ENCODE data around the gene HOXC10.

The HOXC10 gene

GRCh38 chr12:53965281-53966084, 19.5 kb upstream of the HOXC10 start:
- DNase-seq, result no peak

GRCh38 chr12:53966085-53966384, 18.9 kb upstream of the HOXC10 start:
- DNase-seq, result no peak

DNA sequence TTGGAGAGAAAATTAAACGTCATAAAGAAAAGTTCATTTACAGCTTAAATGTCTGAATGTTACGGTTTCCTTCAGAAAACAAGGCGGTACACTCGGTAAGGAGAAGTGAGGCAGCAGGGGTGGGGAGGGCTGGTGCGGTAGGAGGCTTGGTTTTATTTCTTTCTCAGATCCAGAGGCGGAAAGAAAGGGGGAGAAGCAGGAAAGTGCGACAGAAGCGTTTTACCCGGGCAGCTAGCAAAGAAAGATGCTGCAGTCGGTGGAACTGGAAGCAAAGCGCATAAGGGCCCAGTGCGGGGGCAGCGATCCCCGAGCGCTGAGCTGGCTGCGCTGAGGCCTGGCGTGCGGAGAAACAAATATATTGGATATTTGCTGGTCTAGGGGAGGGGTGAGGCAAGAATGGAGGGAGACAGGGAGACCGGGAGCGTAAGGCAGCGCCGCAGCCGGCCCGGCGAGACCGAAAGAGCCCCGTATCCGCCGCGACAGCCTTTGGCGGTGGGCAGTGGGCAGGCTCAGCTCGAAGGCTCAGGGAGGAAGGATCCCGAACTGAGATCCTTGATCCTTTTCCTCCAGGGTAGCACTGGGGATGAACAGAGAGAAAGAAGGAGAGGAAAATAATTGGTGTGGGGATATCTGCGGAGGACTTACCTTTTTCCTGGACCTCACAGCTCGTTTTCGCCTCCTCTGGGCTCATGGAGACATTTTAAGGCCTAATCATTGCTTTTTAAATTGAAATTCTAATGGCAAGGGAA, 18.4 kb upstream of the HOXC10 start:
- DNase-seq, result no peak

DNA sequence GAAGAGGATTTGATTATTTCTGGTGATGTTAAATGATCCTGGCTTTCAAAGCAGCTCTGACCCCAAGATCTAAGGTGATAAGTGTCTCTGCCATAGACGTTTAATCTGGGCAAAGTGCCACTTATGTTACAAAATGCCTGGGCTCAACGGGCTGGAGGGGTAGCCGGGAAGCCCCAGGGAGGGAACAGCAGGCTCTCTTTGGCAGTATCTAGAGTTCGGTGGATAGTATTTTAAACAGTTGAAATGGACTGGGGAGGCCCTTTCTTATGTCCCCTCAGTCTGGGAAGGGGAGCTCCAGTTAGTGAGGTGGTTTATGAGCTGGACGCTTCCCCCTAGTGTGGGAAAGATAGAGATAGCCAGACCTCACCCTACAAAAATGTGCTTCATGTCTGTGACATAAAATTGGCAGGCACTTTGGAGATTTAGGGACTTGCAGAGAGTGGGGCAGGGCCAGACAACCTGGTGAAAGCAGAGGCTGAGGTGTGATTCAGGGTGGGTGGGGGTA, 17.5 kb upstream of the HOXC10 start:
- DNase-seq, result no peak

DNA sequence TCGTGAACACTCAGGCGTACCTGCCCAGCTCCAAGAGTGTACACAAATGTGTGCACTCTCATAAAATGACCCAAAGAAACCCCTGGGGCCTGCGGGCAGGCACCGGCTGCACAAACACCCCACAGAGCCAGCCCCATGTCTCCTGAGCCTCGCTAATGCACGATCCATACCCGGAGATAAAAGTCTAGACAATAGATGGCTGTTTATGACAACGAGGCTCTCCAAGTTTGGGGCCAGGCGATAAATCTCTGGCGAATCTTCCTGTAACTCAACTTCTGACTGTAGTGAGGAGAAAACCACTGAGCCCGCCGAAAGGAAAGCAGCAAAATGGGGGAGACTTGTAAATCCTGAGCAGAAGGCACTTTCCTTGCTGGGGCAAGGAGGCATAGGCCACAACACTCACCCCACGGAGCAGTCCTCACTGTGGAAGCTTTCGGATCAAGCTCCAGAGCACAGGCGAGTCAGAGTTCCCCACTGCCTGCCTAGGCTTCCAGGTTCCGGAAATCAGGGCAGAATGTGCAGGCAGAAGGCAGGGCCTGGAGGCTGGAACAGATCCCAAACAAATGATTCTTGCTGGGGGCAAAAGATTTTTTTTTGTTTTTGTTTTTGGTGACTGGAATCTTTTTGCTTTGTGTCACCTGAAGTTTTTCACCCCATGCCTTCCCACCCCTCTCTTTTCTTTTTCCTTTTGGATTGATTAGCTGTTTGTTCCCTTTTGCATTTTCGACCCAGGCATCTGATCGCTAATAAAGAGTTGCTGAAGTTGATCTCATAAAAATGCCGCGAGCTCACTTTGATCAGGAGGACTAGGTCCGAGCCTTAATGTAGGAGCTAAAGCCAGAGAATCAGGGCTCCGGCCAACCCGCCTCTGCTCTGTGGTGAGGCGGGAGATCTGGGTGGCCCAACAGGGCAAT, 16.5 kb upstream of the HOXC10 start:
- no peak for DNase-seq

DNA sequence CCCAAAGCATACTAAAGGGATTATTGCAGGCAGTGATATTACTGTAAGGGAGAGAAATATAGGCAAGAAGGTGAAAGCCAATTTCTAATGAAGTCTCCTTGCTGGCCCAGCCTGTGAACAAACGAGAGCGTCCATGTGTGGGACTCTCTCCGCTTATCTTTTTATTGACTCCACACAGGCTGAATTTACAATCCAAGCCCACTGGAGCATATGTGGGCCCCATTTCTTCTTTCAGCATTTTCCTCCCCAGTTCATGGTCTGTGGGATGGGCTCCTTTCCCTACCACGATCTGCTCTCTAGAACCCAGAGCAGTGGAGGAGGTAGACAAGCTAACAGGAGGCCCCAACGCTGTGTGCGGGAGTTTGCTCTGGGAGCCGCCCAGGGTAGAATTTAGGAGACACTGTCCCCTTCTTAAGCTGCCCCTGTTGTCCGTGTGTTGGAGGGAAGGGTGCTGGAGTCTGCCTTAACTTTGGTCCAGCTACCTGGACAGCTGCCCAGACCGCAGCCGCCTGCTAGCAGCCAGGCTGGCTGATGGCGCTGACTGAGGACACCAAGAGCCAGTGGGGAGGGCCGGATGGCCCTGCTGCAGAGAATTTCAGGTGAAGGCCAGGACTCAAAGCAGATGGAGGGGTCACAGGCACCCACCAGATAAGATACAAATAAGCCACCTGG, 15.2 kb upstream of the HOXC10 start:
- no peak for DNase-seq

DNA sequence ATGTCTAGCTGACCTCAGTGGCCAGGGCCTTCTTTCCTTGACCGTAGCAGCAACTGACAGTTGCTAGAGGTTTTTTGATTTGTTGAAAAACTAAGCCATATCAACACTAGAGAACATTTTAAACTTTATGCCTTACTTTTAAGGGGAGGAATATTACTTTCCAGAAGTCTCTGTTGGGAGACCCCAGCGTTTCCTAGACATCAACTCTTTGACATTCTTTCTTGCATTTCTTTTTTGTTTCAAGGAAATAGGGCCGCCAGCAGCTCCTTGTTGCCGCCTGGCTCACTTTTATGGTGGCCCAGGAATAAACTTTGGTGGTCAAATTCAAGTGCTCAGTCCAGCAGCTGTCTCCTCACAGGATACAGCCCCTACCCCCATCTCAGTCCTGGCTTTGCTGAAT, 14.5 kb upstream of the HOXC10 start:
- DNase-seq, result no peak

DNA sequence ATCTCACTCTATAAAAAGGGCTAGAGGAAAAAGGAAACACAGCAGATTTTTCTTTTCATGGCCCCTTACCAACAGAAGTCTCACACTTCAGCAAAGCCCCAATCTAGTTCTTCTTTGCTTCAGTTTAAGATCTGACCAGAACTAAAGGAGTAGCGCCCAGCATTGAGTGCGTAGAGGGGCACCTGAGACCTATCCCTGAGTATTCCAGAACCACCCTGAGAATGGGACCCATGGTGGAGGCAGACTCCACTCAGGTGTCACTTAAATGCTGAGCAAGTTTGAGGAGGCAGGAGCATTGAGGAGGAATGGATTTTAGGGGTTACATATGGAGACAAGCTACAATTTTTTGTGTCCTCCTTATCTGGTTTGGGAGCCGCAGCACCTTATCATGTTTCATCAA, 13.8 kb upstream of the HOXC10 start:
- DNase-seq, result no peak

- no peak for DNase-seq
Observed at GRCh38 chr12:53971686-53972085, 13.3 kb upstream of the HOXC10 start.

DNA sequence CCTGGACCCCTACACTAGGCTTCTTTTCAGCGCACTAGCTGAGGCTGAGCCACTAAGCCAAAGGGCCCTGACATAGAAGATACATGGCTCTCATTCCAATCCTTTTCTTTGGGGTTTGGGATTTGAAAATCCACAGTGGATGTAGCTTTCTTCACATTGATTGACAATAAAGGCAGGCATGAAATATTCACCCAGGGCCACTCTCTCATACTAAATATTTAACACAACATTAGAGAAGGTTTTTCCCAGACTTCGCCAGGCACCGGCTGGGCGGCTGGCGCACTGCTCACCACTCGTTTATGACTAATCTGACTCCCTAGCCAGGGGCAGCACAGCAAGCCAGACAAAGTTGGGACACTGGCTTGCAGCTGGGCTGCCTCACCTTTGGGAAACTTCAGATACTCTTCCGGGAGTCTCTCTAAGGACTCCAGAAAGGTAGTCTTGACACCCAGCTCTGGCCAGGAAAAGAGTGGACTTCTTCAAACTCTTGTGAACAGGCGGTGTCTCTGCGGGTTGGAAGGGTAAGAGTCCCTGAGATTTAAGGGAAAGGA, 12.7 kb upstream of the HOXC10 start:
- no peak for DNase-seq

DNA sequence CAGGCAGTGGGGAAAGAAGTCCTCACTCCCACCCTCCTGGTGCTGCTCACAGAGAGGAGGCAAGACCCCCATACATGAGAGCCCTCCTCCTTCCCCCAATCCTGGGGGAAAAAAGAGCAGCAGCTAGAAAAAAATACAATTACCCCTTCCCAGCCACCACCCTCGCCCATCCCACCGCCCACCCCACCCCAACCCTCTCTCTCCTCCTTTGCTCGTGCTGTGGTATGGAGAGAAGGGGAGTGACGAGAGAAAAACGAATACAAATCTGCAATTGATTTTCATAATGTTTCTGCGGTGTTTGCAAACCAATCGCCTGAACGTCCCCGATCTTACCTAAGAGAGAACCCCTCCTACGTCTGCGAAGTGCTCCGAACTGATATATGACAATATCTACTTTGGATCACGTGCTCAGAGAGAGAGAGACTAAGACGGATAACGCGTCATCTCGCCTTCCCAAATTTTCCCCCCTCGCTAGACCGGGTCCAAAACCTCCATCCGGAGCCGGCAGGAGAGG, 12.2 kb upstream of the HOXC10 start, which contains the start of gene HOXC11:
Gene HOXC11, plus strand, starts transcription at position 405 of the 514 bp plus-strand sequence. CDS start 116 bp downstream, outside the sequence.
- no peak for DNase-seq

DNA sequence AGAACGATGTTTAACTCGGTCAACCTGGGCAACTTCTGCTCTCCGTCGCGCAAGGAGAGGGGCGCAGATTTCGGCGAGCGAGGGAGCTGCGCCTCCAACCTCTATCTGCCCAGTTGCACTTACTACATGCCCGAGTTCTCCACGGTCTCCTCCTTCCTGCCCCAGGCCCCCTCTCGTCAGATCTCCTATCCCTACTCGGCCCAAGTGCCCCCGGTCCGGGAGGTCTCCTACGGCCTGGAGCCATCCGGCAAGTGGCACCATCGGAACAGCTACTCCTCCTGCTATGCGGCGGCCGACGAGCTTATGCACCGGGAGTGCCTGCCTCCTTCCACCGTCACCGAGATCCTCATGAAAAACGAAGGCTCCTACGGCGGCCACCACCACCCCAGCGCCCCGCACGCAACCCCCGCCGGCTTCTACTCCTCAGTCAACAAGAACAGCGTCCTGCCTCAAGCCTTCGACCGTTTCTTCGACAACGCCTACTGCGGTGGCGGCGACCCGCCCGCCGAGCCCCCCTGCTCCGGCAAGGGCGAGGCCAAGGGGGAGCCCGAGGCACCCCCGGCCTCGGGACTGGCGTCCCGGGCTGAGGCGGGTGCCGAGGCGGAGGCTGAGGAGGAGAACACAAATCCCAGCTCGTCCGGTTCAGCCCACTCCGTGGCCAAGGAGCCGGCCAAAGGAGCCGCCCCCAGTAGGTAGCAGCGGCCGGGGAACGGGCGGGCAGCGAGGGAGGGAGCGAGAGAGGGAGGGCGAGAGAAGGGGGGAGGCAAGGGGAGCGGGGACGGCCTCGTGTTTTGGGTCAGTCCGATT, 11.5 kb upstream of the HOXC10 start:
- DNase-seq, result no peak

DNA sequence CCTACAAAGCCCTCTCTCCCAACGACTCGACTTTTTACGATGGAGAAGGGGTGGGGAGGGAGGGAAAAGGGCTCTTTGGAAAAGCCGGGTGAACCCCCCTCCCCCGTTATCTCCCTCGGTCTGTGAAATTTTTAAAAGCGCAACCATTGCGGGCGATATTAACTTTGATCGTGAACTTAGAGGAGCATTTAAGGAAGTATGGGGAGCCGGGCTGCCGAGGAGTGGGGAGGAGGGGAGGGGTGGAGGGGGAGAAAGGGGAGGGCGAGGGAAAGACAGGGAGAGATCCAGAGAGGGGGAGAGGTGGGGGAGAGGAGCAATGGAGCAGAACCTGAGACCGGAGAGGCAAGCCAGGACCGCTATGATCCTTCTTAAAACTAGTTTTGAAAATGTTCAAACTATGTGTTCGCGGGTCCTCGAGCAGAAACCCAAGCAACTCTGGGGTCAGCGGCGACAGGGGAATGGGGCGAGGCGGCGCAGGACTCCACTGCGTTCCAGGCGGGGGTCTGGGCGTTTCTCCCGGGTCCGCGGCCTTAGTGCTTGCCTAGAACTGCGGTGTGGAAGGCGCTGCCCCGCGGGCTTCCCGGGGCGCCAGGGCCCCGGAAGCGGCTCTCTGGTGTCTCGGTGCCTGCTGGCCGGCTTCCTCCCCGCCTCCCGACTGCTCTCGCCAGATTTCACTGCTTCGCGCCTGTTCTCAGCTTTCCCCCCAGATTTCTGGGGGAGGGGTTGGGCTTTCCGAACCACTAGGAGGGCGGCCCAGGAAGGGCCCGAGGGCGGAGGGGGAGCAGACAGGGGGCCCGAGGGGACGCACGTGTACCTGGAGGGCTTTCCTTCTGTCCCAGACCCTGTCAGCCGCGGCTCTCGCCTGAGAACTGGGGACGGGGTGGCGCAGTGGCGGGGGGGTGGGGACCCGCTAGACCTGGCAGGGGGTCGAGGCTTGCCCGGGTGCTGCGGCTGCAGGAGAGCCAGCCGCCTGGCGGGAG, 10.6 kb upstream of the HOXC10 start, which contains the start of gene HOTAIR:
Gene HOTAIR, minus strand, starts transcription at position 871 of the 980 bp plus-strand sequence.
- DNase-seq, result peak; percentile 39

DNA sequence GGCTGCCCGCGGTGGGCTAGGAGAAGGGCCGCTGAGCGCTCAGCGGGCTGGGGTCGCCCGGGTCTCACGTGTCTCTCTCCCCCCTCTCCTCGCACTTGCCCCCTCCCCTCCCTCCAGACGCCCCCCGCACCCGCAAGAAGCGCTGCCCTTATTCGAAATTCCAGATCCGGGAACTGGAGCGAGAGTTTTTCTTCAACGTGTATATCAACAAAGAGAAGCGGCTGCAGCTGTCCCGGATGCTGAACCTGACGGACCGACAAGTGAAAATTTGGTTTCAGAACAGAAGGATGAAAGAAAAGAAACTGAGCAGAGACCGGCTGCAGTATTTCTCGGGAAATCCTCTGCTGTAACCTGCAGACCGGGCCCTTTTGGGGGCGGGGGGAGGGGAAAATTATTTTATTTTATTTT, 9.9 kb upstream of the HOXC10 start:
- DNase-seq, result no peak

DNA sequence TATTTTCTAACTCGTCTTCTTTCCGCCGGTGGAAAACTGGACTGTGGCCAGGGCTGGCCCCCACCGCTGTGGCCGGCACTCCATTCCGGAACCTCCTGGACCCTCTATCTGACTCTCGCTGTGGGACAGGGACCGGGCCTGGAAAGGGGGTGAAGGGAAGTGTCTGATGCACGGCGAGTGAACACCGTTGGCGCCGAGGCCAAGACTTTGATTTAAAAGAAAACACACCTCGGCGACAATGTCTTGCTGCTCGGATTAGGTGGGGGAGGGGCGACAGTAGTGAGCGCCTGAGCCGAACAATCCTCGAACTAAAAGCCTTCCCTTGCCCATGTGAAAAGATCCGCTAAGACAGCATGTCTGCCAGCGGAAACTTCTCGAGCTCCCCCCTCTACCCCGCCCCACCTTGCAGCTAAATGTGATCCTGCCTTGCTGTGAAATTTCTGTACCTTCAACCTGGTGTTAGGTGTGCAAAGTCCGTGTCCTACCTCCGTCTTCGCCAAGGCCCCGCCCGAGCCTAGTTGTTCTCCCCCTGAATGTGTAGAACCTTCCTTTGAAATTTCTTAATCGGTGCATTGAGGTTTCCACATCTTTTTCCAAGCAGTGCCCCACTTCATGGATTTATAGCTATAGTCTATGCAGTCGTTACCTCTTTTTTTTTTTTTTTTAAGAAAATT, 9.3 kb upstream of the HOXC10 start:
- DNase-seq, result no peak

GRCh38 chr12:53976172-53976822, 8.6 kb upstream of the HOXC10 start:
- no peak for DNase-seq

DNA sequence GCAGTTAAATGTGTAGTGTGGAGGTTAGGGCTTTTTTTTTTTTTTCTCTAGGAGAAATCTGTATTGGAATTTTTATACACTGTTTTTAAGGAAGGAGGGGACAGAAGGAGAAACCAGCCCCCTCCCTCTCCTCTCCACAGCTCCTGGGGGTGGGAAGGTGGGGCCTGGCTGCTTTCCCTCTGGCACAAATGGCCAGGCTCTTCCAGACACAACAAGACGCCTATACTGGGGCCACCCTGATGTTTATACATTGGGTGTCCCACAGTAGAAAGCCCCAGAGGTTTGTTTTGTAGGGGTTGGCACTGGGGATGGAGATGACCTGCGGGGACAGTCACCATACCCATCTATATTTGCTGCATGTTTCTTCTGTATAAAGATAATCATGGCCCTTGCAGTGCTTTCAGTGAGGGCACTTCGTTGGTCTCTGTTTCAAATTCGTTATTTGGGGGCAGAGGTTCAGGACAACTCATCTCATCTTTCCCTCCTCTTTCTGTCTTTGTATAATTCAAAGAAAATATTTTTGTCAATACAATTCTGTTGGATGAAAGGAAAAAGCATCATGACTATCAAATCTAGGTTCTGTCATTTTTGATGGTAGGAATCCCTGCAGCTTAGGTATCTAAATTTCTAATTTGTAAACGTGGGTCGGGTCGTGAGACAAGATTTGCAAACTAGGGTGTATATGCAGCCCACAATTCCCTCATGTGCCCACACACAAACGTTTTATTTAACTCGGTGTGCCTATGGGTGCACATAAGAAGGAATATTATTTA, 7.9 kb upstream of the HOXC10 start:
- DNase-seq, result no peak
